Coronary artery (tissue), 2 donors: Measurements from ENCODE around the gene WARS2.

Experiments used
- DNase-seq: peaks from one replicate; pipeline ENCODE4 v3.0.0-alpha.2; 2017; ENCODE audit warnings: low spot score
- H3K27ac ChIP-seq, 2 donors: fragments of 200-600 bp; sonication (generic); one replicate each; pipeline ENCODE4 v1.5.1; 2016 to 2019
- H3K4me3 ChIP-seq: fragments of 200-600 bp; sonication (generic); 2 replicates; pipeline ENCODE4 v1.5.1; 2016; ENCODE audit warnings: mild to moderate bottlenecking, moderate library complexity
- TF ChIP-seq, protein P1 (sequence below): fragments of 200-600 bp; sonication (generic); IDR thresholded peaks from one replicate; pipeline ENCODE4 v1.5.1; 2019; ENCODE audit warnings: antibody characterized with exemption

Gene WARS2

DNA sequence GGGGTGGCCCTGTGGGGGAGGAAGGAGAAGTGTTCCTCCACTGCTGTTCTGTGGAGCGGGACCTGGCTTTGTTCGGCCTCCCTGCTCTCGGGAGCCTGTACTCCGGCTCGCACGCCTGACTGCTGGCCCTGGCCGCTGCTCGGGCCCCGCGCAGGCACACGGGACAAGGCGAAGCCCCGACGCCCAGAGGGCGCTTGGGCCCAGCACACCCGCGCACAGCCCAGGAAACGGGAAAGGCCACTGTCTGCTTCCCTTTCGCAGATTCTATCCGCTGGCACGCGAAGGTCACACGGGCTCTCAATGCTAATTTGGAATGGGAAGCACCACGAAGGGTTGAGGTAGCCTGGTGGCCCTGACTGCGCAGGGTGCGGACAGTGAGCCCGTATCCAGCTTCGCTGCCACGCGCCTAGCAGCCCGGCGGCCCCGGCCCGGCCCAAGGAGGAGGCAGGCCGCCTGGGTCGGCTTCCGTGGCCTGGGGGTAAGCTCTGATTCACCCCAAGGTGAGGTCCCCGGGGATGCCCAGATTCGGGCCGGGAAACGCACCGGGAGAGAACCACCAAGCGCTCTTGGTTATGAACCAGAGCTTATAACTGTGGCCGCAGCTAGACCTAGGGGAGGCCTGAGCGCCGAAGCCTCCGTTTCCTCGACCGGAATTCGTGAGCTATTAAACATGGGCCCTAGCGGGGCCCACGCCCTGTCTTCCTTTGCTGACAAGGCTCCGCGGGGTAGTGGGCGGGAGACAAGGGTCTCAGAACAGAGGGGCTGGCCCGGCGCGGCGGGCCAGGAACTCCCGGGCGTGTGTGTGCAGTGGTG lies 132.6 kb downstream of the WARS2 start:
- DNase-seq = no peak
- TF ChIP-seq, protein P1, sequence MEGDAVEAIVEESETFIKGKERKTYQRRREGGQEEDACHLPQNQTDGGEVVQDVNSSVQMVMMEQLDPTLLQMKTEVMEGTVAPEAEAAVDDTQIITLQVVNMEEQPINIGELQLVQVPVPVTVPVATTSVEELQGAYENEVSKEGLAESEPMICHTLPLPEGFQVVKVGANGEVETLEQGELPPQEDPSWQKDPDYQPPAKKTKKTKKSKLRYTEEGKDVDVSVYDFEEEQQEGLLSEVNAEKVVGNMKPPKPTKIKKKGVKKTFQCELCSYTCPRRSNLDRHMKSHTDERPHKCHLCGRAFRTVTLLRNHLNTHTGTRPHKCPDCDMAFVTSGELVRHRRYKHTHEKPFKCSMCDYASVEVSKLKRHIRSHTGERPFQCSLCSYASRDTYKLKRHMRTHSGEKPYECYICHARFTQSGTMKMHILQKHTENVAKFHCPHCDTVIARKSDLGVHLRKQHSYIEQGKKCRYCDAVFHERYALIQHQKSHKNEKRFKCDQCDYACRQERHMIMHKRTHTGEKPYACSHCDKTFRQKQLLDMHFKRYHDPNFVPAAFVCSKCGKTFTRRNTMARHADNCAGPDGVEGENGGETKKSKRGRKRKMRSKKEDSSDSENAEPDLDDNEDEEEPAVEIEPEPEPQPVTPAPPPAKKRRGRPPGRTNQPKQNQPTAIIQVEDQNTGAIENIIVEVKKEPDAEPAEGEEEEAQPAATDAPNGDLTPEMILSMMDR = no peak
- H3K4me3 ChIP-seq = peak overlapping the region; percentile 62
- H3K27ac ChIP-seq = no peak overlapping the region

DNA sequence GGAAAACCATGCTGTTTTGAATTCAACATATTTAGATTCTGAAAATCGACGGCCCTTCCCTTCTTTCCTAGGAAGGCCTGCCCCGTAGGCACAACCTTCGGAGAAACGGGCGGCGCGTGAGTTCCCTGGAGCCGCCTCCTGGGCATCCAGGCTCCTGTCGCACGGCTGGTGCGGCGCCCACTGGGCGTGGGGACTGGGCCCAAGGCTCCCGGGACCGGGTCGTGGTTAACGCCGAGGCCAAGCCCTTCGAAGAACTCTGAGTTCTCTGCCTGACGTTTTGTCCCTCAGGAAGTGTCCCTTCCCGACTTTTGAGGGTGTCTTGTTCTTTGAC lies 133.1 kb downstream of the WARS2 start:
- H3K4me3 ChIP-seq = peak overlapping the region; percentile 62
- no peak for DNase-seq
- TF ChIP-seq, protein P1 = no peak
- H3K27ac ChIP-seq = no peak overlapping the region

DNA sequence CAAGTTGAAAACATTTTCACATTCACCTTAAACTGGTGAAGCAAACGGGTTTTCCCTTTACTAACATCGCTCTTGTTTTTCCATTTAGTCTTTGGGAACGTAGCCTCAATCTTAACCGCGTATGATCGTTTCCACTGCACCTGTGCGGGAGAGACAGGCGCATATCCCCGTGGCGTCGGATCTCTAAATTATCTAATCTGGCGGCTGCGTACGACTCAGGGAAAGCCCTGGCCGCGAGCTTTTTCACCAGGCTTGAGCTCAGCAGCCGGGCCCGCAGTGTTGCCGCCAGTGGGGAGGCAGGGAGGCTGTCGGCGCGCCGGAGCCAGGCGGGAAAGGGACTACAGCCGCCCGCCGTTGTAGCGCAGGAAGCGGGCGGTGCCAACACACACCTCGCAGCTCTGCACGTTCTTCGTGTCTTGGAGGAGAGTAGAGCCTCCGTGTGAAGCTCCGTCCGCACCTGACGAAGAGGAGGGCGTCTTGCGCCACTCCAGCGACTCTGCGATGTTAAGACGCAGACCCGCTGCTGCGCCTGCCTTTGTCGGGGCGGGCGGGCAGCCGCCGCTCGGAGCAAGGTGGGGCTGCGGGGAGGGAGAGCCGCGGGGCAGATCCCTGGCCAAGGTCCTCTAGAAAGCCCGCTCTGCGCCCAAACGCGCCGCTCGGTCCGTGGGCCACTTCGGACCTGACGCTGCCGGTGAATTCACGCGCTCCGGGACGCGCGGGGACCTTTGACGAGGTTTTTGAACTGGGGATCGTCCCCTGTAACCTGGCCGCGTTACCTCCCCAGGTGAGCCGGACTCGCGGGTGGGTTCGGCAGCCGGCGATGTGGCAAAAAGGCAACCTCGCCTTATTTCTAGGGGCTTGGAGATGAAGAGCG lies 133.8 kb downstream of the WARS2 start:
- DNase-seq = no peak
- Histone ChIP-seq H3K4me3 (peak overlapping the region; percentile 62), H3K27ac (no peak overlapping the region)
- TF ChIP-seq, protein P1 = no peak

DNA sequence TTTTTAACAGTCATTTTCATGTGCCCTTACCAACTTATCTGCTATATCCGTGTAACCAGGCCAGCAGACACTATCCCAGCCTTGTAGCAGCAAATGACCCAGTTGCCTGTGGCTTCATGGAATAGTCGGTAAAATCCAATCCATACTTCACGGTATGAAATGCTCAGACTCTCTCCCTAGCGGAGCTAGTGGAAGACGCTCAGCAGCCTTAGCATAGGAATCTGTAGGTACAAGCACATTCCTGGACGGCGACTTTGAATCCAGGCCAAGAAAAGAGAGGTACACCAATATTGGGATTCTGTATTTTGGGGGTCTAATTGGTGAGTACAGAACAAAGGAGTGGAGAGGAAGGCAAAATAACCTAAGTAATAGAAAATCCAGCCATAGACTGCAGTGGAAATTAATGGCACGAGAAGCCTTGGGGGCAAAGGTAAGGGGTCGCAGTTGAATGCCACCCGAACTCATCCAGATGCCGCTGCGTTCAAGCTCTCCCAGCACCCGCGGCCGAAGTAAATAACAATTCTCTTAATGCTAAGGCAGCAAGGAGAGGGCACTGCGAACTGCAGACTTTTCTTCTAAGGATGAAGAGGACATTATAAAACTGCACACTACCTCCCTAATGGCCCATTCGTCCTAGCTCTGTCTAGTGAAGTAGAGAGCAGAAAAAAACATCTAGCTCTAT lies 134.6 kb downstream of the WARS2 start:
- H3K4me3 ChIP-seq = peak overlapping the region; percentile 62
- TF ChIP-seq, protein P1 = no peak
- DNase-seq = no peak
- no peak overlapping the region for H3K27ac ChIP-seq

DNA sequence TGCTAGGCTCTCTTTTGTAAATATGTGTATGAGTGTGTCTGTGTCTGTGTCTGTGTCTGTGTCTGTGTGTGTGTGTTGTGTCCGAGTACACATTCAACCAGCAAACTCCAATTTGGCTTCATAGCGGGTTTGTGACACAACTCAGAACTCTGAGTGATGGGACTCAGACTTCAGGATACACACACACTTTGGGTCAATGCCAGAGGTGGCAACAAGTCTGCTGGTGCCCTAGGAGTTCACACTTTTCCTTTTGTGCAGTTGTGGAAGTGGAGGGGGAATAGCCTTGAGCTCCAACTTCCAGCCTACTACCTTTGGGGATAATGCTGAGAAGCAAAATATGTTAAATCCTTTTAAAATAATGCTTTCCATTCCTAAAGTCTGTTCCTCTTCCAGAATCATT lies 135.7 kb downstream of the WARS2 start:
- no peak for DNase-seq
- Histone ChIP-seq H3K27ac (no peak overlapping the region), H3K4me3 (no peak overlapping the region)
- TF ChIP-seq, protein P1 = no peak

DNA sequence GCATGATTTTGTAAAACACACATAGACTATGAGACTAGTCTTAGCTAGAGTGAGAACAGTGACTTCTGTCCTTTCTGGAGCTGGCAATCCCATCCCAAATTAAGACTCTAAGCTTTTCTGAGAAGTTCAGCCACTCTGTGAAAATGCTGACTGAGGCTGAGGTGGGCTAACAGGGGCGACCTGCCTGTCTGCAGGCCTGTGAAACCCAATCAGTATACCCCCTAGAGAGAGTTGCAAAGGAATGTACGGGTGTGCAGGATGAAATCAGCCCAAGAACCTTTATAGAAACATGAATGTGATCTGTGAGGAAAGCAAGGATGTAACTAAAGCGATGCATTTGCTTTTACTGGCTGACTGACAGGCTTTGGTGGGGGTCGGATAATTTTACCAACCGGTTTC lies 136.3 kb downstream of the WARS2 start:
- DNase-seq = no peak
- TF ChIP-seq, protein P1 = no peak
- Histone ChIP-seq H3K27ac (no peak overlapping the region), H3K4me3 (no peak overlapping the region)
